B cell (primary cell): ENCODE measurements around the gene RASA3. TPM values are rescaled to one million over a fixed set of nuclear protein-coding genes. Genes with fewer than 3 reads are reported as not detected.

Experiments used
- ATAC-seq: fragments of 200-7000 bp; cut with Tn5 transposase; one replicate; pipeline ENCODE4 v1.10.0; 2021; ENCODE audit warnings: low read depth, mild to moderate bottlenecking, moderate number of reproducible peaks, moderate library complexity
- CTCF ChIA-PET: fragments of 350-600 bp; sonication (Branson Sonifier 250); formaldehyde crosslinking; loops from one replicate; lab custom pipeline; 2021; ENCODE audit warnings: antibody characterized with exemption, inconsistent platforms; lab: Charles Lee
- POLR2A ChIA-PET: fragments of 350-600 bp; sonication (Branson Sonifier 250); formaldehyde crosslinking; loops from one replicate; lab custom pipeline; 2021; ENCODE audit warnings: antibody characterized with exemption; lab: Charles Lee
- DNase-seq: peaks from one replicate; pipeline ENCODE4 v3.0.0; 2013
- H2AFZ ChIP-seq: 2 replicates; pipeline ENCODE4 v1.6.1; 2012; ENCODE audit warnings: mild to moderate bottlenecking, low read depth, low read length; ENCODE audit not compliant: insufficient read depth, poor library complexity, severe bottlenecking
- H3K27ac ChIP-seq, 2 donors: 1 replicate in 1 of 2; 2 replicates in 1 of 2; pipeline ENCODE4 v1.5.1; 2012 to 2013; ENCODE audit warnings: low read length in 2 of 2, mild to moderate bottlenecking in 2 of 2, moderate library complexity in 1 of 2
- H3K27me3 ChIP-seq, 4 experiments: fragments of 200-600 bp in 1 of 4; sonication (generic) in 1 of 4; replicated peaks in 1 of 4; 1 replicate in 2 of 4; 2 replicates in 2 of 4; pipeline versions ENCODE4 v1.6.1 to v1.7.0; 2013 to 2016; ENCODE audit warnings: low read length in 3 of 4, mild to moderate bottlenecking in 2 of 4, mixed read lengths in 1 of 4, moderate library complexity in 1 of 4; ENCODE audit not compliant: insufficient read depth in 4 of 4, control insufficient read depth in 3 of 4; ENCODE audit errors: control extremely low read depth in 1 of 4
- H3K36me3 ChIP-seq, 2 experiments: replicated peaks in 1 of 2; 1 replicate in 1 of 2; 2 replicates in 1 of 2; pipeline versions ENCODE4 v1.6.1 to v1.7.1; 2013; ENCODE audit warnings: low read length in 1 of 2; ENCODE audit not compliant: insufficient read depth in 2 of 2, control insufficient read depth in 1 of 2; ENCODE audit errors: control extremely low read depth in 1 of 2, extremely low read depth in 1 of 2
- H3K4me1 ChIP-seq, 2 donors: fragments of 200-600 bp in 1 of 2; sonication (generic) in 1 of 2; 1 replicate in 1 of 2; 2 replicates in 1 of 2; pipeline versions ENCODE4 v1.5.1 to v1.6.1; 2013 to 2017; ENCODE audit warnings: low read length in 2 of 2; ENCODE audit not compliant: control insufficient read depth in 2 of 2, insufficient read depth in 2 of 2
- H3K4me2 ChIP-seq: replicated peaks from 2 replicates; pipeline ENCODE3; 2012; ENCODE audit warnings: mild to moderate bottlenecking, low read depth, low read length; ENCODE audit not compliant: poor library complexity, severe bottlenecking
- H3K4me3 ChIP-seq, 5 experiments: fragments of 200-600 bp in 1 of 5; sonication (generic) in 1 of 5; 1 replicate in 3 of 5; 2 replicates in 2 of 5; pipeline versions ENCODE4 v1.5.1 to v1.7.0; 2011 to 2016; ENCODE audit warnings: low read length in 4 of 5, mild to moderate bottlenecking in 4 of 5, low read depth in 2 of 5, control low read depth in 1 of 5, moderate library complexity in 1 of 5; ENCODE audit not compliant: insufficient read depth in 1 of 5; ENCODE audit errors: control extremely low read depth in 1 of 5, extremely low read depth in 1 of 5
- H3K79me2 ChIP-seq: fragments of 200-600 bp; sonication (generic); one replicate; pipeline ENCODE4 v1.6.0; 2016; ENCODE audit warnings: low read length; ENCODE audit not compliant: control insufficient read depth, insufficient read depth
- H3K9ac ChIP-seq: fragments of 200-600 bp; sonication (generic); 2 replicates; pipeline ENCODE4 v1.6.1; 2017; ENCODE audit warnings: mild to moderate bottlenecking, low read length, moderate library complexity
- H3K9me3 ChIP-seq, 3 donors: one replicate each; pipeline versions ENCODE4 v1.6.1 to v1.7.1; 2013; ENCODE audit warnings: low read length in 2 of 3; ENCODE audit not compliant: control insufficient read depth in 2 of 3, insufficient read depth in 1 of 3; ENCODE audit errors: control extremely low read depth in 1 of 3
- H4K20me1 ChIP-seq: 2 replicates; pipeline ENCODE4 v1.6.0; 2012; ENCODE audit warnings: mild to moderate bottlenecking, low read length; ENCODE audit not compliant: insufficient read depth, control insufficient read depth, poor library complexity, severe bottlenecking
- H3K27ac Mint-ChIP-seq: one replicate; pipeline ENCODE4 v1.8.0; 2021; ENCODE audit warnings: mixed read lengths
- H3K27me3 Mint-ChIP-seq: one replicate; pipeline ENCODE4 v1.8.0; 2021; ENCODE audit warnings: mixed read lengths
- H3K4me1 Mint-ChIP-seq: one replicate; pipeline ENCODE4 v1.8.0; 2021; ENCODE audit warnings: mixed read lengths
- H3K4me3 Mint-ChIP-seq: one replicate; pipeline ENCODE4 v1.8.0; 2021; ENCODE audit warnings: mixed read lengths
- H3K9me3 Mint-ChIP-seq: one replicate; pipeline ENCODE4 v1.8.0; 2022; ENCODE audit warnings: mixed read lengths; ENCODE audit not compliant: insufficient read depth
- CTCF ChIP-seq: fragments of 200-600 bp; IDR thresholded peaks from one replicate; pipeline ENCODE4 v1.8.0; 2022; ENCODE audit warnings: antibody characterized with exemption, mild to moderate bottlenecking
- EZH2 ChIP-seq: IDR thresholded peaks from 2 replicates; pipeline ENCODE4 v1.6.1; 2012; ENCODE audit warnings: borderline replicate concordance, low read depth, mild to moderate bottlenecking, moderate library complexity, low read length; ENCODE audit not compliant: insufficient read depth, poor library complexity, severe bottlenecking
- WGBS: methylation state at CpG from one replicate; pipeline ENCODE4 v1.1.5; 2013; ENCODE audit warnings: missing lambda C conversion rate; ENCODE audit not compliant: insufficient coverage; 5-methylcytosine and 5-hydroxymethylcytosine counted together
- intact Hi-C: fragments of 100-400 bp; cut with micrococcal nuclease; formaldehyde crosslinking; loops from one replicate; pipeline ENCODE4 v1.10.0; 2022
- polyA plus RNA-seq: library from polyadenylated mRNA; depleted of rRNA; stranded (reverse); fragments of >200 nt; gene quantifications from 2 replicates; pipeline ENCODE4 v1.2.3, GENCODE V29; 2012
- total RNA-seq, 2 donors: library from RNA; stranded (reverse); fragments of 120-200 nt in 1 of 2; gene quantifications; 1 replicate in 1 of 2; 2 replicates in 1 of 2; pipeline versions ENCODE4 v1.2.3 to v1.2.4, GENCODE V29; 2013 to 2022

Gene RASA3
- total and polyA plus RNA-seq, 2 donors (not counting 1 experiment from before 2014, with no cell fraction given): 54.2 to 87.4 TPM

GRCh38 chr13:114065141-114065925 is 67.1 kb downstream of the RASA3 start:
- no peaks in the 10 kb centered on the region for H3K27me3 ChIP-seq
- peaks cover 78% of the 10 kb centered on the region for H4K20me1 ChIP-seq
- 15% methylated on average over 21 of the region's 25 CpGs for WGBS
- peak; percentile 66 for DNase-seq
- H3K4me1 ChIP-seq: peaks cover 56 to 64% of the 10 kb centered on the region in 2 donors
- Mint-ChIP-seq H3K27me3 (no peaks in the 10 kb centered on the region), H3K4me3 (peak overlapping the region; percentile 89), H3K27ac (peak overlapping the region; percentile 93), H3K9me3 (no peaks in the 10 kb centered on the region), H3K4me1 (peaks cover 63% of the 10 kb centered on the region)
- peak overlapping the region; percentile 34 to 87 for H3K27ac ChIP-seq
- peak; percentile 77 for ATAC-seq
- H3K9ac ChIP-seq: peak overlapping the region; percentile 67
- H3K79me2 ChIP-seq: peaks cover 78% of the 10 kb centered on the region
- H3K4me2 ChIP-seq: peak overlapping the region; percentile 88
- CTCF ChIA-PET: interaction anchor here (0.6 to 2.0 kb wide), 7 partner anchors 9 to 170 kb away, joined by 3 to 14 read pairs (median 3); no protein-coding TSS in a partner anchor
- H3K4me3 ChIP-seq: peak overlapping the region; percentile 19 to 68 (median 52)
- H3K9me3 ChIP-seq: peaks cover 0 to 3% (median 0%) of the 10 kb centered on the region in 3 donors
- POLR2A ChIA-PET: interaction anchor here (1.2 to 1.8 kb wide), 3 partner anchors 9 to 61 kb away, joined by 4 to 16 read pairs (median 8); no protein-coding TSS in a partner anchor
- H3K36me3 ChIP-seq: peaks cover 0 to 8% of the 10 kb centered on the region in 2 experiments
- intact Hi-C loops: loop anchor here (1.0 to 2.0 kb wide), 4 partner anchors 17 to 75 kb away; no protein-coding TSS in a partner anchor
- no peak for TF ChIP-seq CTCF
- no peak for TF ChIP-seq EZH2
- H2AFZ ChIP-seq: peak overlapping the region; percentile 6
